ENCODE results near the gene SIL1. TPM values are rescaled to one million over a fixed set of nuclear protein-coding genes. Genes with fewer than 3 reads are reported as not detected.

SIL1 gene
- total RNA-seq, 2 donors from 2014 or later = 17.2 to 20.2 TPM

- Histone ChIP-seq H3K9ac (ENCODE audit: extremely low read depth, low read length, poor library complexity, severe bottlenecking) (no peak overlapping the region), H3K9me3 (ENCODE audit: control insufficient read depth, low read length) (no peaks in the 10 kb centered on the region), H3K4me1 (ENCODE audit: control insufficient read depth, insufficient read depth, low read length) (no peaks in the 10 kb centered on the region), H3K27ac (ENCODE audit: low read depth, low read length) (no peak overlapping the region), H3K36me3 (ENCODE audit: control insufficient read depth, insufficient read depth, low read length) (no peaks in the 10 kb centered on the region), H3K4me3 (ENCODE audit: low read length) (no peak overlapping the region), H3K27me3 (ENCODE audit: control insufficient read depth, insufficient read depth, low read length, poor library complexity, severe bottlenecking) (no peaks in the 10 kb centered on the region)
- no peaks in the 10 kb centered on the region for H3K9me3 Mint-ChIP-seq
- H3K4me1 Mint-ChIP-seq = peaks cover 5% of the 10 kb centered on the region
- H3K27me3 Mint-ChIP-seq (ENCODE audit: insufficient read depth) = no peaks in the 10 kb centered on the region
- H3K4me3 Mint-ChIP-seq = no peak overlapping the region
- WGBS, 2 experiments (ENCODE audit: insufficient coverage in 1 of 2, insufficient read length in 1 of 2) = 92 to 98% methylated on average over 5 of the region's 5 CpGs
- no peak overlapping the region for H3K27ac Mint-ChIP-seq
- TF ChIP-seq, protein P1, sequence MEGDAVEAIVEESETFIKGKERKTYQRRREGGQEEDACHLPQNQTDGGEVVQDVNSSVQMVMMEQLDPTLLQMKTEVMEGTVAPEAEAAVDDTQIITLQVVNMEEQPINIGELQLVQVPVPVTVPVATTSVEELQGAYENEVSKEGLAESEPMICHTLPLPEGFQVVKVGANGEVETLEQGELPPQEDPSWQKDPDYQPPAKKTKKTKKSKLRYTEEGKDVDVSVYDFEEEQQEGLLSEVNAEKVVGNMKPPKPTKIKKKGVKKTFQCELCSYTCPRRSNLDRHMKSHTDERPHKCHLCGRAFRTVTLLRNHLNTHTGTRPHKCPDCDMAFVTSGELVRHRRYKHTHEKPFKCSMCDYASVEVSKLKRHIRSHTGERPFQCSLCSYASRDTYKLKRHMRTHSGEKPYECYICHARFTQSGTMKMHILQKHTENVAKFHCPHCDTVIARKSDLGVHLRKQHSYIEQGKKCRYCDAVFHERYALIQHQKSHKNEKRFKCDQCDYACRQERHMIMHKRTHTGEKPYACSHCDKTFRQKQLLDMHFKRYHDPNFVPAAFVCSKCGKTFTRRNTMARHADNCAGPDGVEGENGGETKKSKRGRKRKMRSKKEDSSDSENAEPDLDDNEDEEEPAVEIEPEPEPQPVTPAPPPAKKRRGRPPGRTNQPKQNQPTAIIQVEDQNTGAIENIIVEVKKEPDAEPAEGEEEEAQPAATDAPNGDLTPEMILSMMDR (conservative IDR thresholded peaks at IDR 0.05) = no peak
- peaks cover 3% of the 10 kb centered on the region for H3K36me3 Mint-ChIP-seq (ENCODE audit: low read depth)
- DNase-seq = peak; percentile 36
Measured at GRCh38 chr5:138986186-138986800, 211.9 kb downstream of the SIL1 start.

GRCh38 chr5:138985683-138986082 is 212.5 kb downstream of the SIL1 start:
- Histone ChIP-seq H3K4me3 (ENCODE audit: low read length) (no peak overlapping the region), H3K9ac (ENCODE audit: extremely low read depth, low read length, poor library complexity, severe bottlenecking) (no peak overlapping the region), H3K27ac (ENCODE audit: low read depth, low read length) (no peak overlapping the region), H3K4me1 (ENCODE audit: control insufficient read depth, insufficient read depth, low read length) (no peaks in the 10 kb centered on the region), H3K27me3 (ENCODE audit: control insufficient read depth, insufficient read depth, low read length, poor library complexity, severe bottlenecking) (no peaks in the 10 kb centered on the region), H3K36me3 (ENCODE audit: control insufficient read depth, insufficient read depth, low read length) (no peaks in the 10 kb centered on the region), H3K9me3 (ENCODE audit: control insufficient read depth, low read length) (no peaks in the 10 kb centered on the region)
- whole genome bisulfite sequencing, 2 experiments (ENCODE audit: insufficient coverage in 1 of 2, insufficient read length in 1 of 2) = 90 to 92% methylated on average over 5 to 6 of the region's 6 CpGs
- Mint-ChIP-seq H3K9me3 (no peaks in the 10 kb centered on the region), H3K27me3 (ENCODE audit: insufficient read depth) (no peaks in the 10 kb centered on the region), H3K4me3 (no peak overlapping the region), H3K27ac (no peak overlapping the region), H3K4me1 (peaks cover 5% of the 10 kb centered on the region), H3K36me3 (ENCODE audit: low read depth) (peaks cover 3% of the 10 kb centered on the region)
- TF ChIP-seq, protein P1 (conservative IDR thresholded peaks at IDR 0.05) = no peak
- DNase-seq = peak; percentile 27

- H3K36me3 ChIP-seq (ENCODE audit: control insufficient read depth, insufficient read depth, low read length) = no peaks in the 10 kb centered on the region
- DNase-seq = peak; percentile 20
- peaks cover 5% of the 10 kb centered on the region for H3K4me1 Mint-ChIP-seq
- H3K9me3 ChIP-seq (ENCODE audit: control insufficient read depth, low read length) = no peaks in the 10 kb centered on the region
- no peak overlapping the region for H3K4me3 Mint-ChIP-seq
- H3K27ac Mint-ChIP-seq = no peak overlapping the region
- H3K27ac ChIP-seq (ENCODE audit: low read depth, low read length) = no peak overlapping the region
- no peak overlapping the region for H3K9ac ChIP-seq (ENCODE audit: extremely low read depth, low read length, poor library complexity, severe bottlenecking)
- WGBS, 2 experiments (ENCODE audit: insufficient coverage in 1 of 2, insufficient read length in 1 of 2) = 94 to 96% methylated on average over 3 to 4 of the region's 4 CpGs
- no peaks in the 10 kb centered on the region for H3K4me1 ChIP-seq (ENCODE audit: control insufficient read depth, insufficient read depth, low read length)
- TF ChIP-seq, protein P1 (conservative IDR thresholded peaks at IDR 0.05) = no peak
- no peaks in the 10 kb centered on the region for H3K9me3 Mint-ChIP-seq
- no peak overlapping the region for H3K4me3 ChIP-seq (ENCODE audit: low read length)
- no peaks in the 10 kb centered on the region for H3K27me3 Mint-ChIP-seq (ENCODE audit: insufficient read depth)
- H3K36me3 Mint-ChIP-seq (ENCODE audit: low read depth) = peaks cover 3% of the 10 kb centered on the region
- H3K27me3 ChIP-seq (ENCODE audit: control insufficient read depth, insufficient read depth, low read length, poor library complexity, severe bottlenecking) = no peaks in the 10 kb centered on the region
Measured at GRCh38 chr5:138985256-138985655, 212.9 kb downstream of the SIL1 start.

Measured in endodermal cell (in vitro differentiated cells).